GM23338 (cell line): Measurements from ENCODE around the gene STK38. TPM values are rescaled to one million over a fixed set of nuclear protein-coding genes. Genes with fewer than 3 reads are reported as not detected.

Experiments
- ATAC-seq: fragments of 200-7000 bp; cut with Tn5 transposase; 3 replicates; pipeline ENCODE4 v1.9.1; 2020
- DNase-seq: peaks from one replicate; pipeline ENCODE4 v3.0.0-alpha.2; 2015; ENCODE audit warnings: low spot score
- H2AFZ ChIP-seq: fragments of 200-600 bp; sonication (generic); 2 replicates; pipeline ENCODE4 v1.8.0; 2016; ENCODE audit warnings: antibody characterized with exemption, mild to moderate bottlenecking, moderate library complexity
- H3F3A ChIP-seq: fragments of 200-600 bp; sonication (generic); replicated peaks from 2 replicates; pipeline ENCODE4 v1.8.0; 2017; ENCODE audit warnings: antibody characterized with exemption, mixed run types, low read depth
- H3K27ac ChIP-seq: fragments of 200-600 bp; sonication (generic); 2 replicates; pipeline ENCODE4 v1.6.1; 2016; ENCODE audit warnings: low read depth
- H3K27me3 ChIP-seq: fragments of 200-600 bp; sonication (generic); 2 replicates; pipeline ENCODE4 v1.8.0; 2016; ENCODE audit warnings: mild to moderate bottlenecking, mixed run types, moderate library complexity; ENCODE audit not compliant: insufficient read depth
- H3K36me3 ChIP-seq: fragments of 200-600 bp; sonication (generic); 2 replicates; pipeline ENCODE4 v1.8.0; 2016; ENCODE audit warnings: mild to moderate bottlenecking; ENCODE audit not compliant: insufficient read depth
- H3K4me1 ChIP-seq: fragments of 200-600 bp; sonication (generic); 2 replicates; pipeline ENCODE4 v1.8.0; 2016; ENCODE audit warnings: mild to moderate bottlenecking, moderate library complexity; ENCODE audit not compliant: insufficient read depth
- H3K4me2 ChIP-seq: fragments of 200-600 bp; sonication (generic); 2 replicates; pipeline ENCODE4 v1.7.1; 2017; ENCODE audit warnings: mixed run types
- H3K4me3 ChIP-seq: fragments of 200-600 bp; sonication (generic); 2 replicates; pipeline ENCODE4 v1.6.1; 2016; ENCODE audit warnings: mixed run types
- H3K79me2 ChIP-seq: fragments of 200-600 bp; sonication (generic); replicated peaks from 2 replicates; pipeline ENCODE4 v1.8.0; 2017; ENCODE audit warnings: mild to moderate bottlenecking; ENCODE audit not compliant: insufficient read depth
- H3K9me2 ChIP-seq: fragments of 200-600 bp; sonication (generic); 2 replicates; pipeline ENCODE4 v1.8.0; 2017; ENCODE audit not compliant: insufficient read depth
- H4K20me1 ChIP-seq: fragments of 200-600 bp; sonication (generic); replicated peaks from 2 replicates; pipeline ENCODE4 v1.8.0; 2017; ENCODE audit warnings: mild to moderate bottlenecking; ENCODE audit not compliant: insufficient read depth
- H3K27ac Mint-ChIP-seq: 2 replicates; pipeline ENCODE4 v1.8.0; 2020; ENCODE audit warnings: inconsistent platforms, mild to moderate bottlenecking, moderate library complexity, mixed read lengths
- H3K27me3 Mint-ChIP-seq: 3 replicates; pipeline ENCODE4 v1.8.0; 2022; ENCODE audit warnings: low read depth, mild to moderate bottlenecking, moderate library complexity, mixed read lengths, inconsistent platforms; ENCODE audit not compliant: insufficient read depth, poor library complexity
- H3K36me3 Mint-ChIP-seq: 3 replicates; pipeline ENCODE4 v1.8.0; 2021; ENCODE audit warnings: low read depth, mild to moderate bottlenecking, inconsistent platforms, moderate library complexity, mixed read lengths
- H3K4me1 Mint-ChIP-seq: 3 replicates; pipeline ENCODE4 v1.8.0; 2020; ENCODE audit warnings: mild to moderate bottlenecking, inconsistent platforms, mixed read lengths
- H3K4me3 Mint-ChIP-seq: 3 replicates; pipeline ENCODE4 v1.8.0; 2021; ENCODE audit warnings: moderate library complexity, mild to moderate bottlenecking, inconsistent platforms, mixed read lengths
- H3K9me3 Mint-ChIP-seq: 3 replicates; pipeline ENCODE4 v1.8.0; 2020; ENCODE audit warnings: moderate library complexity, mild to moderate bottlenecking, inconsistent platforms, mixed read lengths
- CREB1 ChIP-seq: fragments of 250-450 bp; sonication (Bioruptor Pico); IDR thresholded peaks from 2 replicates; pipeline ENCODE4 v1.5.0; 2020; ENCODE audit warnings: low read depth, mild to moderate bottlenecking, moderate library complexity
- CTCF ChIP-seq, 2 experiments: fragments of 200-600 bp in 1 of 2; sonication (generic) in 1 of 2; conservative IDR thresholded peaks; 2 replicates each; pipeline versions ENCODE4 v1.5.1 to v1.6.1; 2016 to 2017; ENCODE audit warnings: antibody characterized with exemption in 2 of 2, low read depth in 2 of 2, mild to moderate bottlenecking in 2 of 2, moderate library complexity in 1 of 2
- ETS1 ChIP-seq: IDR thresholded peaks from 2 replicates; pipeline ENCODE4 v1.6.1; 2016; ENCODE audit warnings: antibody characterized with exemption
- EZH2 ChIP-seq: fragments of 200-600 bp; sonication (generic); IDR thresholded peaks from one replicate; pipeline ENCODE4 v1.8.0; 2017; ENCODE audit warnings: antibody characterized with exemption, mild to moderate bottlenecking, low read depth; ENCODE audit not compliant: unreplicated experiment
- EZH2phosphoT487 ChIP-seq: fragments of 200-600 bp; sonication (generic); IDR thresholded peaks from one replicate; pipeline ENCODE4 v1.8.1; 2018; ENCODE audit warnings: antibody characterized with exemption; ENCODE audit not compliant: unreplicated experiment
- JUNB ChIP-seq: IDR thresholded peaks from one replicate; pipeline ENCODE4 v1.6.1; 2016; ENCODE audit warnings: antibody characterized with exemption; ENCODE audit not compliant: unreplicated experiment
- NANOG ChIP-seq: IDR thresholded peaks from 2 replicates; pipeline ENCODE4 v1.6.1; 2016; ENCODE audit warnings: antibody characterized with exemption, borderline replicate concordance
- POLR2AphosphoS5 ChIP-seq: IDR thresholded peaks from 2 replicates; pipeline ENCODE4 v1.6.1; 2016; ENCODE audit warnings: antibody characterized with exemption, low read depth
- REST ChIP-seq: IDR thresholded peaks from one replicate; pipeline ENCODE4 v1.6.1; 2018; ENCODE audit warnings: antibody characterized with exemption; ENCODE audit not compliant: unreplicated experiment
- STAT1 ChIP-seq: IDR thresholded peaks from one replicate; pipeline ENCODE4 v1.6.1; 2016; ENCODE audit warnings: antibody characterized with exemption; ENCODE audit not compliant: unreplicated experiment
- ZNF114 ChIP-seq: fragments of 250-450 bp; sonication (Bioruptor Pico); IDR thresholded peaks from 2 replicates; pipeline ENCODE4 v1.5.0; 2020; ENCODE audit warnings: mild to moderate bottlenecking, moderate library complexity
- polyA plus RNA-seq: library from polyadenylated mRNA; unstranded; fragments of >200 nt; fragmentation: Nextera tagmentation; extraction: Ambion mirVana; gene quantifications from 2 replicates; pipeline ENCODE4 v1.2.1, GENCODE V29; 2016
- total RNA-seq: library from RNA; depleted of rRNA; stranded (reverse); fragments of >200 nt; shearing (Covaris generic); gene quantifications from 2 replicates; pipeline ENCODE4 v1.2.3, GENCODE V29; 2014

The STK38 gene
- total and polyA plus RNA-seq, 2 experiments from 2014 or later, result 10.8 to 17.4 TPM

- peaks cover 19% of the 10 kb centered on the region for H3K36me3 ChIP-seq
- H3K4me3 Mint-ChIP-seq, result no peak overlapping the region
- H3F3A ChIP-seq, result no peaks in the 10 kb centered on the region
- H3K27ac ChIP-seq, result no peak overlapping the region
- no peaks in the 10 kb centered on the region for H3K9me2 ChIP-seq
- no peak for TF ChIP-seq ZNF114 (CRISPR knock-in tag)
- no peak for TF ChIP-seq CTCF (conservative IDR thresholded peaks at IDR 0.05; ENCODE audit: low read depth in 2 of 2)
- TF ChIP-seq JUNB, result no peak
- no peaks in the 10 kb centered on the region for H3K9me3 Mint-ChIP-seq
- peaks cover 8% of the 10 kb centered on the region for H3K4me1 ChIP-seq
- H3K27ac Mint-ChIP-seq, result no peak overlapping the region
- no peak for DNase-seq
- H3K4me2 ChIP-seq, result no peak overlapping the region
- H3K79me2 ChIP-seq, result peaks cover 76% of the 10 kb centered on the region
- no peak for ATAC-seq
- peaks cover 14% of the 10 kb centered on the region; the same call in 1 of the 2 replicates for H4K20me1 ChIP-seq
- peaks cover 36% of the 10 kb centered on the region for H3K36me3 Mint-ChIP-seq
- no peak overlapping the region for H3K4me3 ChIP-seq
- H3K4me1 Mint-ChIP-seq, result peaks cover 4% of the 10 kb centered on the region
- H3K27me3 Mint-ChIP-seq, result peaks cover 2% of the 10 kb centered on the region
- H2AFZ ChIP-seq, result no peak overlapping the region
- H3K27me3 ChIP-seq, result no peaks in the 10 kb centered on the region
These were observed 5.2 kb downstream of the STK38 start for GRCh38 chr6:36542041-36542440.

GRCh38 chr6:36539814-36540568 lies 7.3 kb downstream of the STK38 start:
- H3K4me3 Mint-ChIP-seq, result no peak overlapping the region
- no peak overlapping the region for H3K4me2 ChIP-seq
- 0 out of 2 replicates have a peak overlapping the region, but pooled peaks have one; percentile 6 for H3K27ac ChIP-seq
- DNase-seq (no peak), ATAC-seq (no peak)
- peaks cover 45% of the 10 kb centered on the region for H3K36me3 Mint-ChIP-seq
- H3F3A ChIP-seq, result no peaks in the 10 kb centered on the region
- H3K4me1 ChIP-seq, result no peaks in the 10 kb centered on the region
- no peak overlapping the region for H3K27ac Mint-ChIP-seq
- H2AFZ ChIP-seq, result no peak overlapping the region
- H3K9me2 ChIP-seq, result no peaks in the 10 kb centered on the region
- H3K4me1 Mint-ChIP-seq, result no peaks in the 10 kb centered on the region; the same call in 2 of the 3 replicates
- H3K36me3 ChIP-seq, result peaks cover 19% of the 10 kb centered on the region
- peaks cover 78% of the 10 kb centered on the region for H3K79me2 ChIP-seq
- H3K9me3 Mint-ChIP-seq, result no peaks in the 10 kb centered on the region
- H3K27me3 ChIP-seq, result no peaks in the 10 kb centered on the region
- peaks cover 3% of the 10 kb centered on the region for H3K27me3 Mint-ChIP-seq
- no peak overlapping the region for H3K4me3 ChIP-seq
- peaks cover 14% of the 10 kb centered on the region; the same call in 1 of the 2 replicates for H4K20me1 ChIP-seq
- TF ChIP-seq ETS1 (no peak), STAT1 (no peak), NANOG (no peak), EZH2phosphoT487 (no peak), CREB1 (CRISPR knock-in tag) (no peak), ZNF114 (CRISPR knock-in tag) (no peak), EZH2 (no peak), CTCF (conservative IDR thresholded peaks at IDR 0.05; ENCODE audit: low read depth in 2 of 2) (no peak), POLR2AphosphoS5 (no peak), JUNB (no peak), REST (no peak)
